ENCODE measurements around the gene CSMD2.

- TF ChIP-seq CTCF (IDR thresholded peaks at IDR 0.05; ENCODE audit: borderline replicate concordance, extremely low read depth, low read length, poor library complexity, severe bottlenecking): no peak
- TF ChIP-seq EZH2 (IDR thresholded peaks at IDR 0.05; ENCODE audit: borderline replicate concordance, low read depth, low read length, severe bottlenecking): no peak
These were observed 1.8 kb upstream of the CSMD2 start for GRCh38 chr1:34166625-34167361.
